Measurements from ENCODE around the gene SLC1A2.

The SLC1A2 gene

GRCh38 chr11:35323076-35323868, 96.1 kb downstream of the SLC1A2 start:
- no peak for FAIRE-seq

GRCh38 chr11:35322318-35322979, 96.9 kb downstream of the SLC1A2 start:
- FAIRE-seq = no peak

- FAIRE-seq = no peak
These were observed 97.6 kb downstream of the SLC1A2 start for GRCh38 chr11:35321532-35322317.

- FAIRE-seq = no peak
These were observed 98.2 kb downstream of the SLC1A2 start for GRCh38 chr11:35321111-35321510.

- no peak for FAIRE-seq
These were observed 100.1 kb downstream of the SLC1A2 start for GRCh38 chr11:35318977-35319925.

GRCh38 chr11:35318309-35318708, 101.0 kb downstream of the SLC1A2 start:
- FAIRE-seq = no peak

- no peak for FAIRE-seq
These were observed 102.1 kb downstream of the SLC1A2 start for GRCh38 chr11:35317253-35317652.

GRCh38 chr11:35316161-35316560, 103.2 kb downstream of the SLC1A2 start:
- FAIRE-seq = no peak

GRCh38 chr11:35313760-35314153, 105.6 kb downstream of the SLC1A2 start:
- no peak for FAIRE-seq

- FAIRE-seq = no peak
These were observed 106.1 kb downstream of the SLC1A2 start for GRCh38 chr11:35313066-35313759.

- no peak for FAIRE-seq
These were observed 108.0 kb downstream of the SLC1A2 start for GRCh38 chr11:35311331-35311730.

GRCh38 chr11:35308157-35308556, 111.2 kb downstream of the SLC1A2 start:
- no peak for FAIRE-seq

- no peak for FAIRE-seq
These were observed 112.1 kb downstream of the SLC1A2 start for GRCh38 chr11:35307221-35307621.

- FAIRE-seq = no peak
These were observed 113.5 kb downstream of the SLC1A2 start for GRCh38 chr11:35305670-35306382.

GRCh38 chr11:35304900-35305460, 114.4 kb downstream of the SLC1A2 start:
- FAIRE-seq = no peak

GRCh38 chr11:35304386-35304775, 115.0 kb downstream of the SLC1A2 start:
- no peak for FAIRE-seq

GRCh38 chr11:35303596-35304385, 115.6 kb downstream of the SLC1A2 start:
- FAIRE-seq = no peak

GRCh38 chr11:35302398-35302797, 117.0 kb downstream of the SLC1A2 start:
- no peak for FAIRE-seq

- no peak for FAIRE-seq
These were observed 121.0 kb downstream of the SLC1A2 start for GRCh38 chr11:35298369-35298768.

- FAIRE-seq = no peak
These were observed 123.6 kb downstream of the SLC1A2 start for GRCh38 chr11:35295751-35296150.
